Activated CD4-positive, alpha-beta T cell treated with anti-CD3 and anti-CD28 coated beads, Interleukin-2, amount 50 U/mL, for 24 hours (primary cell): ENCODE measurements around the gene SLC10A3.

ENCODE experiments used
- DNase-seq, 2 donors: peaks; one replicate each; pipeline ENCODE4 v3.0.0-alpha.2; 2020; ENCODE audit warnings: low read depth in 1 of 2, low spot score in 1 of 2

Gene SLC10A3

GRCh38 chrX:154484255-154485149, 5.9 kb downstream of the SLC10A3 start:
- no peak for DNase-seq

- no peak for DNase-seq
These were observed 7.1 kb downstream of the SLC10A3 start for GRCh38 chrX:154483325-154483724.

GRCh38 chrX:154482786-154483185, 7.6 kb downstream of the SLC10A3 start:
- DNase-seq: no peak

- no peak for DNase-seq
These were observed 8.4 kb downstream of the SLC10A3 start for GRCh38 chrX:154481911-154482601.

DNA sequence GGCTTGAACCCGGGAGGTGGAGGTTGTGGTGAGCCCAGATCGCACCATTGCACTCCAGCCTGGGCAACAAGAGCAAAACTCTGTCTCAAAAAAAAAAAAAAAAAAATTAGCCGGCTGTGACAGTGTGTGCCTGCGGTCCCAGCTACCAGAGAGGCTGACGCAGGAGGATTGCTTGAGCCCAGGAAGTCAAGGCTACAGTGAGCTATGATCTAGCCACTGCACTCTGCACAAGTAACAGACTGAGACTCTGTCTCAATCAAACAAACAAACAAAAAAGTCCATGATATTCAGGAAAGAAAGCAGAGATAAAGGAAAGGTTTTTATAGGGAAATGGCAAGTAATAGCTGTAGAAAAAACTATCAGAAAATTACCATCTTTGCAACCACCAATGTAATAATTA, 9.2 kb downstream of the SLC10A3 start:
- no peak for DNase-seq

DNA sequence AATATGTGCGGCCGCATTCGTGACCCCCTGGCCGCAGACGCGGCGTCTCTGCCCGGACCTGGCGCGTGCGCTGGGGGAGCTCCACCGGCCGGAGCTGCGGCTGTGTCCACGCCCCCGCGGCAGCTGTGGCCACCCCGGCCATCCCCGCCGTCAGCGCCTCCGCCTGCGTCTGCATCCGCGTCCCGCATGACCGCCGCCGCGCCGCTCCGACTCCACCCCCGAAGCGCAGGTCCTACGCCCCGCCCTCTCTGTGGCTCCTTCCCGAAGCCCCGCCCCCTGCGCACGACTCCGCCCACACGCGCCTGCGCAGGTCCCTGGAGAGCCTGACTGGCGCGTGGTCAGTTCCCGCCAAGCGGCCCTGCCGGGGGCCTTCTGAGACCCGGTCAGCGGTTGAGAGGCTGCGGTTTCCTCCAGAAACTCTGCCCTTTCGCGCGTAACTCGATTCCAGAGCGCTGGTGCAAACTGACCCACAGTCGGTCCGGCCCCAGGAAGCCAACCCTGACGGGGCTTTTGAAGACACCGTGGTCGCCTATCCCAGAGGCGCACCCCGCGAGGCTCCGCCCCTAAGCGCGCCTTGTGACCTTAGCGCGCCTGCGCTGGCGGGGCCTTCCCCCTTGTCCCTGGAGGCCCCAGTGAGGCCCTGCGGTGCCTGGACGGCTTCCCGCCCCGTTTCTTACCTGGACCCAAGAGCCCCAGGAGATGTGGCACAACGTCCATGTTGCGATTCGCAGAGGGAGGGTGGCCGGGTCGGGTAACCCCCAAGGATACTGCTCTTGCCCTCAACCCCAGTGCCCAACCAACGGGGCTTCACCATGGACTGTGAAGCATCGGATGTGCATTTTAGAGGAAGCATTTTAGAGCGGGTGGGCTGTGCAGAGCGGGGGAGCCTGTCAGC, 11.5 kb downstream of the SLC10A3 start, which contains the start of gene LAGE3:
Gene LAGE3, minus strand, starts transcription at position 554 of the 895 bp plus-strand sequence. Its CDS starts 366 bp downstream, at position 188.
- DNase-seq: peak; percentile 87 to 88

GRCh38 chrX:154477891-154478477, 12.4 kb downstream of the SLC10A3 start:
- DNase-seq: no peak

- DNase-seq: no peak
These were observed 13.6 kb downstream of the SLC10A3 start for GRCh38 chrX:154476821-154477220.

DNA sequence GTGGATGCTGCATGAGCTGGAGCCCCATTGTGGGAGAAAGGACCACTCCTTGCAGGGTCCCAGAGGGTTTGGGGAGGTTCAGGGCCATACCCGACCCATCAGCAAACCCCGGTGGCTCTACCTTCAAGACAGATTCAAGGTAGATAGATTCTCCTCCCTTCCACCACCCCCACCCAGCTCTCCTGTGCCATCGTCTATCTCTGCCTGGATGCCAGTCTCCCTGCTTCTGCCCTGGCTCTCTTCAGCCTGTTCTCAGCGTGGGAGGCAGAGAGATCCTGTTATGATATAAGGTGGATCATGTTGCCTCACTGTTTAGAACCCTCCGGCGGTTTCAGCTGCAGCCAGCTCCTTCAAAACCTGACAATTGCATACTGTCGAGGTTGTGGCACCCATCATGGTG, 16.7 kb downstream of the SLC10A3 start:
- DNase-seq: no peak

DNA sequence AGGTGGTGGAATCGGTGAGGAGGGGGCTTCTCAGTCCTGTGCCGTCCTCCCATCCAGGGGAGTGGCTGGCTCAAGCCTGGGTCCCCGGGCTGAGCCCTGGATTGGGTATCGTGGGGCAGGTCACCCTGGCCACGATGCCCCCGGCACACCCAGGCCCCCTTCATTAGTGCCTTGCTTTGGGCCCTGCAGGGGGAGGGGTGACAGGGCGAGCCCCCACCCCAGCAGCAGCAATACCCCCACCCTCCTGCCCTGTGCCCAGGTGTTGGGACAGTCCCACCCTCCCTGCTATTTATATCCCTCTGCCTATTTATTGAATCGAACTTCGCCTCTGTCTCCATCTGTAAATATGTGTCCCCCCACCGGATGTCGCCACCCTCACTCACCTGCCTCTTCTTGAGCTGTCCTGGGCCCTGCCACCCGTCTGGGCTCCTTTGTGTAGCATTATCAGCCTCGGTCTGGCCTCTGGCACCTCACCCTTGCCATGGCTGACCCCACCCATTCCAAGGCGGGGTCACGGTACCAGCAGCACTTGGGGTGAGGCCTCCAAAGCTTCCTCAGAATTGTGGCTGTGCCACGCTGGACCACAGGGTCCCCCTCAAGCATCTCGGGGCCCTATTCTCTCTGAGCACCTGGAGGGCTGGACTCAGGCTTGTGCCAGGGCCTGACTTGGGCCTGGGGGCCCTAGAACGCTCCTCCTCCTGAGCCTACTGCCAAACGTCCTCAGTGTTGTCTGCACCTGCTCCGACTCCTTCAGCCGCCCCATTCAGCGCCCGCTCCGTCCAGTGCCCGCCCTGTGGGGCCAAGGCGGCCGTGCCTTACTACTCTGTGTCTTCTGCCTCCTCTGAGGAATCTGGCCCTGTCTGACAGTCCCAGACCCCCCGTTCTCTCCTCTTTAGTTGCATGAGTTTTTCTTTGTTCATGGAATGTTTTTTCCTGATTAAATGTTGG, 17.5 kb downstream of the SLC10A3 start:
- no peak for DNase-seq

DNA sequence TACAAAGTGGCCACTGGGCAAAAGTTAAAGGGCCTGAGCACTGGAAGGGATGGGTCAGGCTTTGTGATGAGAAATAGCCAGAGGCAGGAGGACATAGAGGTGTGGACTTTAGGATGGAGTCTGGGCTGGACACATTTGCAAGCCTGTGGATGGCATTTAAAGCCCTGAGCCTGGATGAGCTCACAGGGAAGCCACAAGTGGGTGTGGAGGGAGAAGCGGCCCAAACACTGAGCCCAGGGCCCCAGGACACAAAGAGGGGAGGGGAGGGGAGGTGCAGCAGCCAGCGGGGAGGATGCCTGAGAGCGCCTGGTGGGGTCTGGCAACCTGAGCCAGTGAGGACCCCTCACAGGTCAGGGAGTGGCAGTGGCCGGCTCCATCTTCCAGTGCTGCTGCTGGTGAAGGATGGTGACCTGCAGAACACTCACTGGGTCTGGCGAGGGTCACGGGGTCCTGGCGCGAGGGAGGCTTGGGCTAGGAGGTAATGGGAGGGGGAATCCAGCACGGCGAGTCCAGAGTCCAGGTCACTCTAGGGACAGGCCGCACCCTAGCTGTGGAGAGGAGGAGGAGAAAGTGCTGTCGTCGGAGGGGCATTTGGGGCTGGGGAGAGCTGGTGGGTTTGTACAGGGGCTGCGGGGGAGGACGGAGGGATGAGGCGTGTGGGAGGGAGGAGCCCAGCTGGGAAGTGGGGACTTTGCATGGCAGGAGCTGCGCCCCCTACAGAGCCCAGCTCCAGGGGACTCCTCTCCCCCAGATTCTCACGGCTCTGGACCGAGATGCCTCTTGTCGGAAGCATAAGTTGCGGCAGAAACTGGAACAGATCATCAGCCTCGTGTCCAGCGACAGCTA, 18.4 kb downstream of the SLC10A3 start:
- DNase-seq: no peak

DNA sequence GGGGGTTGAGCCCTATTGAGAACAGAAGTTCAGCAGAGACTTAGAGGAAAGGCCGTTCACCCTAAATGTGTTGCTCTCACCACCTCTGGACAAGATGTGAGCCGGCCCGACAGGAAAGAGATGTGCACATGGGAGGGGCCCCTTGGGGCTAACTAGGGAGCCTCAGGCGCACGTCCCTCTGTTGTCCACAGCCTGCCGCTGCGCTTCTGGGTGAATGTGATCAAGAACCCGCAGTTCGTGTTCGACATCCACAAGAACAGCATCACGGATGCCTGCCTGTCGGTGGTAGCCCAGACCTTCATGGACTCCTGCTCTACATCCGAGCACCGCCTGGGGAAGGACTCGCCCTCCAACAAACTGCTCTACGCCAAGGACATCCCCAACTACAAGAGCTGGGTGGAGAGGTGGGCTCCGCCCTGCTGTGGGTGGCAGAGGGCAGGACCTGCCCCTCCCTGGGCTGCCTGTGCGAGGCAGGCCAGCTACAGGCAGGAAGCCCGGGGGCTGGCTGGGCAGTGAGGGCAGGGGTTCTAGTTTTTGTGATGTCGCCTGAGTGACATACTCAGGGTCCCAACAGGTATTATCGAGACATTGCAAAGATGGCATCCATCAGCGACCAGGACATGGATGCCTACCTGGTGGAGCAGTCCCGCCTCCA, 19.4 kb downstream of the SLC10A3 start:
- no peak for DNase-seq

DNA sequence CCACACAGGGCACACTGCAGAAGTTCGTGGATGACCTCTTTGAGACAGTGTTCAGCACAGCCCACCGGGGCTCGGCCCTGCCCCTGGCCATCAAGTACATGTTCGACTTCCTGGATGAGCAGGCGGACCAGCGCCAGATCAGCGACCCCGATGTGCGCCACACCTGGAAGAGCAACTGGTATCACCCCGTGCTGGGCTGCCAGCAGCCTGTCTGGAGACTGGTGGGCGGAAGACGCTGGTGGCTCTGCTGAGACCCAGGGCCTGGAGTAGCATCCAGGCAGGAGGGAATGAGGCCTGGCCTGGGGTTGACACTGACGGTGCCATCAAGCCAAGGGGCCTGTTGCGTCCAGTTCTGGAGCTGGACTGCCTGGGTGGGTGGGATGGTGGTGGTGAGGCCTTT, 20.0 kb downstream of the SLC10A3 start:
- no peak for DNase-seq

DNA sequence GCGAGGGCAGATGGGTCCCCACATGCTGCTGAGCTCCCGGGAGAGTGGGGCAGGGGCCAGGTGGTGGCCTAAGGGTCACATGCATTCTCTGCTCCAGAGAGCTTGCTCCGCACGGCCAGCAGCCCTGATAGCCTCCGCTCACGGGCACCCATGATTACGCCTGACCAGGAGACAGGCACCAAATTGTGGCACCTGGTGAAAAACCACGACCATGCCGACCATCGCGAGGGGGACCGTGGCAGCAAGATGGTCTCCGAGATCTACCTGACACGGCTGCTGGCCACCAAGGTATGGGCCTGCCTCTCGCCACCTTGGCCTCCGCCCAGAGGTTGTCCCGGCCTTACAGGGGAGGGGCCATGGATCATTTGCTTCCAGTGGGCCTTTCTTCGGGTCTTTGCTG, 20.5 kb downstream of the SLC10A3 start:
- DNase-seq: no peak

GRCh38 chrX:154469114-154469513, 21.3 kb downstream of the SLC10A3 start:
- no peak for DNase-seq

- no peak for DNase-seq
These were observed 22.2 kb downstream of the SLC10A3 start for GRCh38 chrX:154468217-154468616.

GRCh38 chrX:154467556-154467955, 22.9 kb downstream of the SLC10A3 start:
- no peak for DNase-seq

- DNase-seq: no peak
These were observed 23.5 kb downstream of the SLC10A3 start for GRCh38 chrX:154466907-154467306.
